ENCODE results near the gene TEDC1.

- TF ChIP-seq CTCF (IDR thresholded peaks at IDR 0.05) (no peak), POLR2A (IDR thresholded peaks at IDR 0.05) (no peak)
These were observed 37.7 kb downstream of the TEDC1 start for GRCh38 chr14:105528586-105529318.
